HEK293 (cell line): ENCODE results near the gene HOXA10.

Source experiments
- CTCF ChIP-seq: fragments of 450-650 bp; formaldehyde crosslinking; IDR thresholded peaks from 2 replicates; pipeline ENCODE4 v1.5.1; 2016; ENCODE audit warnings: missing biosample characterization, missing genetic modification characterization
- HOXA7 ChIP-seq: sonication (generic); formaldehyde crosslinking; IDR thresholded peaks from 2 replicates; pipeline ENCODE4 v1.8.1; 2022; ENCODE audit warnings: missing genetic modification reagents, borderline replicate concordance
- KLF7 ChIP-seq: fragments of 450-650 bp; formaldehyde crosslinking; IDR thresholded peaks from 2 replicates; pipeline ENCODE4 v1.5.1; 2016; ENCODE audit warnings: missing biosample characterization, missing genetic modification characterization, borderline replicate concordance
- REPIN1 ChIP-seq: fragments of 450-650 bp; formaldehyde crosslinking; IDR thresholded peaks from 2 replicates; pipeline ENCODE4 v1.5.1; 2017; ENCODE audit warnings: missing biosample characterization, missing genetic modification characterization, low read depth
- TCF7L2 ChIP-seq: IDR thresholded peaks from 2 replicates; pipeline ENCODE4 v1.6.1; 2011; ENCODE audit warnings: low read depth, mild to moderate bottlenecking, inconsistent platforms, low read length, moderate library complexity, borderline replicate concordance
- ZBTB20 ChIP-seq: fragments of 450-650 bp; formaldehyde crosslinking; IDR thresholded peaks from 2 replicates; pipeline ENCODE4 v1.5.1; 2016; ENCODE audit warnings: missing biosample characterization, missing genetic modification characterization
- ZNF155 ChIP-seq: fragments of 450-650 bp; formaldehyde crosslinking; IDR thresholded peaks from 2 replicates; pipeline ENCODE4 v1.5.1; 2016; ENCODE audit warnings: missing biosample characterization, missing genetic modification characterization
- ZNF16 ChIP-seq: fragments of 450-650 bp; formaldehyde crosslinking; IDR thresholded peaks from 2 replicates; pipeline ENCODE4 v1.5.1; 2016; ENCODE audit warnings: low read depth, missing biosample characterization, missing genetic modification characterization
- ZNF274 ChIP-seq, 2 experiments: fragments of 200-500 bp in 1 of 2; fragments of 450-650 bp in 1 of 2; sonication (Bioruptor generic) in 1 of 2; formaldehyde crosslinking in 1 of 2; IDR thresholded peaks; 2 replicates each; pipeline versions ENCODE4 v1.5.1 to v1.6.1; 2014 to 2016; ENCODE audit warnings: borderline replicate concordance in 1 of 2, inconsistent platforms in 1 of 2, low read length in 1 of 2, missing biosample characterization in 1 of 2, missing genetic modification characterization in 1 of 2
- ZNF558 ChIP-seq: fragments of 450-650 bp; formaldehyde crosslinking; IDR thresholded peaks from 2 replicates; pipeline ENCODE4 v1.5.1; 2016; ENCODE audit warnings: missing biosample characterization, missing genetic modification characterization
- ZNF624 ChIP-seq: fragments of 450-650 bp; formaldehyde crosslinking; IDR thresholded peaks from 2 replicates; pipeline ENCODE4 v1.5.1; 2017; ENCODE audit warnings: missing biosample characterization, missing genetic modification characterization
- ZNF654 ChIP-seq: fragments of 450-650 bp; formaldehyde crosslinking; IDR thresholded peaks from 2 replicates; pipeline ENCODE4 v1.5.1; 2016; ENCODE audit warnings: low read depth, missing biosample characterization, missing genetic modification characterization
- ZSCAN5A ChIP-seq: fragments of 450-650 bp; formaldehyde crosslinking; IDR thresholded peaks from 2 replicates; pipeline ENCODE4 v1.5.1; 2016; ENCODE audit warnings: missing biosample characterization, missing genetic modification characterization

GRCh38 chr7:27183682-27184336 is 9.7 kb upstream of the HOXA10 start:
- no peak for TF ChIP-seq KLF7
- TF ChIP-seq CTCF (tag by site-specific recombination) = no peak
- no peak for TF ChIP-seq ZNF155 (tag by site-specific recombination)
- no peak for TF ChIP-seq ZNF274 (IDR thresholded peaks at IDR 0.05; ENCODE audit: low read length)
- TF ChIP-seq ZNF274 (tag by site-specific recombination; IDR thresholded peaks at IDR 0.05; ENCODE audit: borderline replicate concordance) = no peak
- no peak for TF ChIP-seq ZNF624 (tag by site-specific recombination)
- no peak for TF ChIP-seq HOXA7 (CRISPR knock-in tag)
- TF ChIP-seq ZBTB20 (tag by site-specific recombination) = no peak
- TF ChIP-seq ZNF16 = no peak
- no peak; the same call in 1 of the 2 replicates for TF ChIP-seq TCF7L2
- TF ChIP-seq ZSCAN5A (tag by site-specific recombination) = no peak
- TF ChIP-seq ZNF558 (tag by site-specific recombination) = no peak
- TF ChIP-seq REPIN1 (tag by site-specific recombination) = no peak
- TF ChIP-seq ZNF654 (tag by site-specific recombination) = no peak
